SK-N-MC (cell line): ENCODE measurements around the gene MANBA.

ENCODE experiments used
- DNase-seq: peaks from one replicate; pipeline ENCODE4 v3.0.0-alpha.2; 2011; ENCODE audit warnings: low read depth, low spot score
- H3K27ac ChIP-seq: fragments of 200-600 bp; sonication (generic); 2 replicates; pipeline ENCODE4 v1.5.1; 2016; ENCODE audit warnings: mixed run types
- H3K36me3 ChIP-seq: fragments of 200-600 bp; sonication (generic); 2 replicates; pipeline ENCODE4 v1.6.1; 2017; ENCODE audit warnings: antibody characterized with exemption, low read length, mixed read lengths; ENCODE audit not compliant: insufficient read depth
- H3K4me3 ChIP-seq: fragments of 200-600 bp; sonication (generic); 2 replicates; pipeline ENCODE4 v1.5.1; 2016
- H3K9ac ChIP-seq: fragments of 200-600 bp; sonication (generic); 2 replicates; pipeline ENCODE4 v1.8.0; 2017; ENCODE audit warnings: mixed run types, mixed read lengths; ENCODE audit not compliant: insufficient read length
- H3K9me3 ChIP-seq: fragments of 200-600 bp; sonication (generic); 2 replicates; pipeline ENCODE4 v1.6.1; 2017; ENCODE audit warnings: low read depth, mild to moderate bottlenecking, antibody characterized with exemption, low read length, moderate library complexity, mixed read lengths
- EZH2 ChIP-seq: fragments of 200-600 bp; sonication (generic); IDR thresholded peaks from one replicate; pipeline ENCODE4 v1.6.1; 2017; ENCODE audit warnings: antibody characterized with exemption
- FOXP2 ChIP-seq: optimal IDR thresholded peaks from 2 replicates; pipeline ENCODE3; 2011; ENCODE audit warnings: mild to moderate bottlenecking, moderate library complexity; ENCODE audit not compliant: insufficient read depth; ENCODE audit errors: extremely low read length, control extremely low read depth
- POLR2AphosphoS5 ChIP-seq: IDR thresholded peaks from 2 replicates; pipeline ENCODE4 v1.6.1; 2012; ENCODE audit warnings: mild to moderate bottlenecking, low read depth, low read length, borderline replicate concordance

Gene MANBA

GRCh38 chr4:102585329-102585728 is 175.4 kb downstream of the MANBA start:
- no peaks in the 10 kb centered on the region for H3K9me3 ChIP-seq
- TF ChIP-seq EZH2, result no peak
- no peak for TF ChIP-seq POLR2AphosphoS5
- TF ChIP-seq FOXP2, result no peak
- no peak overlapping the region for H3K9ac ChIP-seq
- H3K36me3 ChIP-seq, result no peaks in the 10 kb centered on the region
- no peak overlapping the region for H3K4me3 ChIP-seq
- no peak overlapping the region for H3K27ac ChIP-seq
- DNase-seq, result no peak

- TF ChIP-seq POLR2AphosphoS5, result no peak
- TF ChIP-seq EZH2, result no peak
- no peak for TF ChIP-seq FOXP2
- Histone ChIP-seq H3K36me3 (no peaks in the 10 kb centered on the region), H3K9me3 (no peaks in the 10 kb centered on the region), H3K9ac (no peak overlapping the region), H3K27ac (no peak overlapping the region), H3K4me3 (no peak overlapping the region)
- DNase-seq, result no peak
Observed at GRCh38 chr4:102584091-102584490, 176.7 kb downstream of the MANBA start.
